Left lung (tissue), 10 donors: ENCODE measurements around the gene RBM4B. TPM values are rescaled to one million over a fixed set of nuclear protein-coding genes. Genes with fewer than 3 reads are reported as not detected.

Experiments used
- ATAC-seq: fragments of 200-7000 bp; cut with Tn5 transposase; one replicate; pipeline ENCODE4 v1.9.1; 2020; ENCODE audit warnings: moderate library complexity
- DNase-seq, 4 donors: peaks; one replicate each; pipeline ENCODE4 v3.0.0-alpha.2; 2013 to 2020
- H3K27ac ChIP-seq, 2 donors: fragments of 200-600 bp; sonication (generic) in 1 of 2; one replicate each; pipeline versions ENCODE4 v1.5.0 to v1.8.0; 2020 to 2021
- H3K27me3 ChIP-seq, 2 donors: fragments of 200-600 bp; sonication (generic) in 1 of 2; one replicate each; pipeline versions ENCODE4 v1.5.0 to v1.8.0; 2020 to 2021
- H3K36me3 ChIP-seq, 2 donors: fragments of 200-600 bp; sonication (generic) in 1 of 2; one replicate each; pipeline versions ENCODE4 v1.5.0 to v1.8.0; 2020 to 2021
- H3K4me1 ChIP-seq, 2 donors: fragments of 200-600 bp; one replicate each; pipeline ENCODE4 v1.8.0; 2021
- H3K4me3 ChIP-seq, 2 donors: fragments of 200-600 bp; sonication (generic) in 1 of 2; one replicate each; pipeline versions ENCODE4 v1.5.0 to v1.8.0; 2020 to 2021; ENCODE audit warnings: mild to moderate bottlenecking in 1 of 2
- H3K9me3 ChIP-seq, 2 donors: fragments of 200-600 bp; sonication (generic) in 1 of 2; one replicate each; pipeline versions ENCODE4 v1.5.0 to v1.8.0; 2020 to 2021
- CTCF ChIP-seq, 2 donors: fragments of 200-600 bp; sonication (generic) in 1 of 2; IDR thresholded peaks; one replicate each; pipeline versions ENCODE4 v1.5.0 to v1.8.0; 2021; ENCODE audit warnings: antibody characterized with exemption in 2 of 2
- intact Hi-C, 2 donors: fragments of 100-400 bp; cut with DNase I; formaldehyde crosslinking; loops; one replicate each; pipeline versions ENCODE4 v1.11.2 to v1.14.2; 2022
- polyA plus RNA-seq, 6 donors: library from polyadenylated mRNA; unstranded; fragments of 120-200 nt; gene quantifications; one replicate each; pipeline ENCODE4 v1.2.1, GENCODE V29; 2013; ENCODE audit not compliant: insufficient read length in 6 of 6
- total RNA-seq, 2 donors: library from RNA; stranded (reverse); fragmentation: NEBNext Ultra II Directional; extraction: Animal tissue kit (Norgen Biotek cat#: 25700); gene quantifications; one replicate each; pipeline ENCODE4 v1.2.1, GENCODE V29; 2021
- donor health status: DM: no; HTN: yes; CAD: no.
- donor health status: DM: no; HTN: no; CAD: no.

RBM4B gene
- total and polyA plus RNA-seq, 8 donors = 15.8 to 78.9 (median 71.0) TPM

GRCh38 chr11:66706989-66707388 is 29.3 kb upstream of the RBM4B start:
- ATAC-seq (no peak), DNase-seq (peak in 1 of 4 donors; percentile 49)
- H3K27me3 ChIP-seq = no peaks in the 10 kb centered on the region
- no peaks in the 10 kb centered on the region for H3K9me3 ChIP-seq
- H3K4me1 ChIP-seq = no peaks in the 10 kb centered on the region
- intact Hi-C loops = no loop called here
- H3K36me3 ChIP-seq = no peaks in the 10 kb centered on the region
- H3K27ac ChIP-seq = no peak overlapping the region
- no peak for TF ChIP-seq CTCF (IDR thresholded peaks at IDR 0.05)
- H3K4me3 ChIP-seq = no peak overlapping the region

- Histone ChIP-seq H3K4me1 (no peaks in the 10 kb centered on the region), H3K27ac (no peak overlapping the region), H3K36me3 (no peaks in the 10 kb centered on the region), H3K27me3 (no peaks in the 10 kb centered on the region), H3K4me3 (no peak overlapping the region), H3K9me3 (no peaks in the 10 kb centered on the region)
- DNase-seq (peak in 1 of 4 donors; percentile 72), ATAC-seq (no peak)
- intact Hi-C loops = no loop called here
- TF ChIP-seq CTCF (IDR thresholded peaks at IDR 0.05) = no peak
These were observed 28.1 kb upstream of the RBM4B start for GRCh38 chr11:66705587-66706335.

GRCh38 chr11:66704659-66705360 is 27.1 kb upstream of the RBM4B start:
- Histone ChIP-seq H3K36me3 (no peaks in the 10 kb centered on the region), H3K4me3 (no peak overlapping the region), H3K27me3 (no peaks in the 10 kb centered on the region), H3K9me3 (no peaks in the 10 kb centered on the region), H3K4me1 (no peaks in the 10 kb centered on the region), H3K27ac (no peak overlapping the region)
- intact Hi-C loops = no loop called here
- no peak for TF ChIP-seq CTCF (IDR thresholded peaks at IDR 0.05)
- DNase-seq (peak in 1 of 4 donors; percentile 80), ATAC-seq (no peak)

GRCh38 chr11:66701432-66702240 is 23.9 kb upstream of the RBM4B start:
- Histone ChIP-seq H3K4me1 (no peaks in the 10 kb centered on the region), H3K9me3 (no peaks in the 10 kb centered on the region), H3K27ac (no peak overlapping the region), H3K27me3 (no peaks in the 10 kb centered on the region), H3K36me3 (no peaks in the 10 kb centered on the region), H3K4me3 (no peak overlapping the region)
- ATAC-seq = no peak
- TF ChIP-seq CTCF (IDR thresholded peaks at IDR 0.05) = no peak
- DNase-seq = no peak
- intact Hi-C loops = no loop called here

GRCh38 chr11:66700742-66701141 is 23.1 kb upstream of the RBM4B start:
- no peaks in the 10 kb centered on the region for H3K27me3 ChIP-seq
- DNase-seq (no peak), ATAC-seq (no peak)
- intact Hi-C loops = no loop called here
- H3K36me3 ChIP-seq = no peaks in the 10 kb centered on the region
- no peak overlapping the region for H3K4me3 ChIP-seq
- H3K4me1 ChIP-seq = no peaks in the 10 kb centered on the region
- no peak for TF ChIP-seq CTCF (IDR thresholded peaks at IDR 0.05)
- H3K9me3 ChIP-seq = no peaks in the 10 kb centered on the region
- H3K27ac ChIP-seq = no peak overlapping the region
